ENCODE measurements around the gene FAN1.

The FAN1 gene

GRCh38 chr15:30941520-30941919 lies 37.8 kb downstream of the FAN1 start:
- no peaks in the 10 kb centered on the region for H4K20me1 ChIP-seq (ENCODE audit: insufficient read depth, low read length)
- H3K27me3 ChIP-seq (ENCODE audit: low read depth, low read length) = no peaks in the 10 kb centered on the region
- no peak overlapping the region for H3K4me2 ChIP-seq (ENCODE audit: low read length)
- no peaks in the 10 kb centered on the region for H3K9me3 ChIP-seq (ENCODE audit: insufficient read depth, low read length)
- no peak overlapping the region for H3K27ac ChIP-seq (ENCODE audit: low read length)
- no peak for TF ChIP-seq EZH2phosphoT487 (IDR thresholded peaks at IDR 0.05; ENCODE audit: low read depth)
- H2AFZ ChIP-seq (ENCODE audit: low read depth, low read length) = no peak overlapping the region
- H3K4me1 ChIP-seq (ENCODE audit: low read length) = no peaks in the 10 kb centered on the region
- H3K79me2 ChIP-seq (ENCODE audit: low read length) = no peaks in the 10 kb centered on the region
- peaks cover 71% of the 10 kb centered on the region for H3K36me3 ChIP-seq (replicated peaks; ENCODE audit: low read depth, low read length)
- H3K4me3 ChIP-seq (ENCODE audit: low read length) = no peak overlapping the region
- H3K9ac ChIP-seq (ENCODE audit: low read length) = no peak overlapping the region

- H3K27ac ChIP-seq (ENCODE audit: low read length) = no peak overlapping the region
- H2AFZ ChIP-seq (ENCODE audit: low read depth, low read length) = no peak overlapping the region
- no peaks in the 10 kb centered on the region for H4K20me1 ChIP-seq (ENCODE audit: insufficient read depth, low read length)
- peaks cover 78% of the 10 kb centered on the region for H3K36me3 ChIP-seq (replicated peaks; ENCODE audit: low read depth, low read length)
- TF ChIP-seq EZH2phosphoT487 (IDR thresholded peaks at IDR 0.05; ENCODE audit: low read depth) = no peak
- no peak for TF ChIP-seq CTCF (IDR thresholded peaks at IDR 0.05; ENCODE audit: low read depth, low read length)
- H3K27me3 ChIP-seq (ENCODE audit: low read depth, low read length) = no peaks in the 10 kb centered on the region
- H3K4me1 ChIP-seq (ENCODE audit: low read length) = no peaks in the 10 kb centered on the region
- H3K4me3 ChIP-seq (ENCODE audit: low read length) = no peak overlapping the region
- no peaks in the 10 kb centered on the region for H3K79me2 ChIP-seq (ENCODE audit: low read length)
- no peak overlapping the region for H3K4me2 ChIP-seq (ENCODE audit: low read length)
- no peak overlapping the region for H3K9ac ChIP-seq (ENCODE audit: low read length)
- H3K9me3 ChIP-seq (ENCODE audit: insufficient read depth, low read length) = no peaks in the 10 kb centered on the region
Measured at GRCh38 chr15:30943654-30944335, 40.1 kb downstream of the FAN1 start.

- Histone ChIP-seq H3K36me3 (replicated peaks; ENCODE audit: low read depth, low read length) (peaks cover 78% of the 10 kb centered on the region), H3K27ac (ENCODE audit: low read length) (no peak overlapping the region), H4K20me1 (ENCODE audit: insufficient read depth, low read length) (no peaks in the 10 kb centered on the region), H3K27me3 (ENCODE audit: low read depth, low read length) (no peaks in the 10 kb centered on the region), H3K4me1 (ENCODE audit: low read length) (peaks cover 15% of the 10 kb centered on the region), H3K9ac (ENCODE audit: low read length) (no peak overlapping the region), H3K4me2 (ENCODE audit: low read length) (no peak overlapping the region), H2AFZ (ENCODE audit: low read depth, low read length) (no peak overlapping the region), H3K4me3 (ENCODE audit: low read length) (no peak overlapping the region), H3K9me3 (ENCODE audit: insufficient read depth, low read length) (no peaks in the 10 kb centered on the region), H3K79me2 (ENCODE audit: low read length) (no peaks in the 10 kb centered on the region)
- TF ChIP-seq CTCF (IDR thresholded peaks at IDR 0.05; ENCODE audit: low read depth, low read length) (no peak), EZH2phosphoT487 (IDR thresholded peaks at IDR 0.05; ENCODE audit: low read depth) (no peak)
Measured at GRCh38 chr15:30953183-30953582, 49.5 kb downstream of the FAN1 start.

GRCh38 chr15:30953731-30954378 lies 50.1 kb downstream of the FAN1 start:
- Histone ChIP-seq H3K27me3 (ENCODE audit: low read depth, low read length) (no peaks in the 10 kb centered on the region), H3K4me1 (ENCODE audit: low read length) (peaks cover 18% of the 10 kb centered on the region), H2AFZ (ENCODE audit: low read depth, low read length) (no peak overlapping the region), H3K27ac (ENCODE audit: low read length) (no peak overlapping the region), H3K4me3 (ENCODE audit: low read length) (no peak overlapping the region), H3K4me2 (ENCODE audit: low read length) (no peak overlapping the region), H3K9ac (ENCODE audit: low read length) (no peak overlapping the region), H3K9me3 (ENCODE audit: insufficient read depth, low read length) (no peaks in the 10 kb centered on the region), H3K79me2 (ENCODE audit: low read length) (no peaks in the 10 kb centered on the region), H4K20me1 (ENCODE audit: insufficient read depth, low read length) (no peaks in the 10 kb centered on the region), H3K36me3 (replicated peaks; ENCODE audit: low read depth, low read length) (peaks cover 78% of the 10 kb centered on the region)
- no peak for TF ChIP-seq EZH2phosphoT487 (IDR thresholded peaks at IDR 0.05; ENCODE audit: low read depth)
- TF ChIP-seq CTCF (IDR thresholded peaks at IDR 0.05; ENCODE audit: low read depth, low read length) = no peak
